IMR-90 (cell line): ENCODE data around the gene LRRFIP1. TPM values are rescaled to one million over a fixed set of nuclear protein-coding genes. Genes with fewer than 3 reads are reported as not detected.

Source experiments
- ATAC-seq: fragments of 200-7000 bp; cut with Tn5 transposase; 2 replicates; pipeline ENCODE4 v1.9.1; 2020; ENCODE audit warnings: low read depth, mild to moderate bottlenecking, moderate library complexity
- BruUV-seq: library from RNA; stranded (reverse); fragments of 400-500 nt; replicated peaks from 2 replicates; lab custom pipeline; 2021; lab: Mats Ljungman, UMichigan
- CTCF ChIA-PET: fragments of 300-600 bp; formaldehyde crosslinking; extraction: SDS; loops from one replicate; lab custom pipeline; 2021; ENCODE audit warnings: antibody characterized with exemption; lab: Yijun Ruan, JAX
- POLR2A ChIA-PET: fragments of 300-600 bp; sonication (Branson Sonifier 250); formaldehyde crosslinking; loops from one replicate; lab custom pipeline; 2022; ENCODE audit warnings: antibody characterized with exemption; ENCODE audit not compliant: unreplicated experiment; lab: Charles Lee
- DNase-seq: peaks from one replicate; pipeline ENCODE4 v3.0.0; 2013
- H2AFZ ChIP-seq: replicated peaks from 2 replicates; pipeline ENCODE3; 2013; ENCODE audit warnings: low read length, mild to moderate bottlenecking; ENCODE audit not compliant: poor library complexity
- H2AK5ac ChIP-seq: 2 replicates; pipeline ENCODE4 v1.6.1; 2013; ENCODE audit warnings: low read depth, low read length, inconsistent platforms
- H2AK9ac ChIP-seq: replicated peaks from 2 replicates; pipeline ENCODE3; 2013; ENCODE audit warnings: mild to moderate bottlenecking, low read depth, low read length, moderate library complexity; ENCODE audit not compliant: poor library complexity
- H2BK120ac ChIP-seq: 2 replicates; pipeline ENCODE4 v1.6.1; 2013; ENCODE audit warnings: low read depth, low read length, inconsistent platforms
- H2BK15ac ChIP-seq: 3 replicates; pipeline ENCODE4 v1.6.1; 2013; ENCODE audit warnings: low read depth, low read length, inconsistent platforms
- H2BK20ac ChIP-seq: 2 replicates; pipeline ENCODE4 v1.6.1; 2013; ENCODE audit warnings: low read depth, mild to moderate bottlenecking, inconsistent platforms, low read length, moderate library complexity
- H2BK5ac ChIP-seq: 2 replicates; pipeline ENCODE4 v1.6.1; 2013; ENCODE audit warnings: mild to moderate bottlenecking, low read depth, low read length, inconsistent platforms; ENCODE audit not compliant: poor library complexity, severe bottlenecking
- H3K14ac ChIP-seq: replicated peaks from 2 replicates; pipeline ENCODE4 v1.6.1; 2013; ENCODE audit warnings: low read depth, low read length, inconsistent platforms
- H3K18ac ChIP-seq: 2 replicates; pipeline ENCODE4 v1.6.1; 2013; ENCODE audit warnings: low read depth, low read length, control low read depth
- H3K23ac ChIP-seq: 2 replicates; pipeline ENCODE4 v1.6.1; 2013; ENCODE audit warnings: low read depth, low read length, inconsistent platforms
- H3K27ac ChIP-seq: 2 replicates; pipeline ENCODE4 v1.5.1; 2013; ENCODE audit warnings: mild to moderate bottlenecking, control low read depth, low read length; ENCODE audit not compliant: insufficient read depth
- H3K27me3 ChIP-seq: 2 replicates; pipeline ENCODE4 v1.6.1; 2013; ENCODE audit warnings: low read length; ENCODE audit not compliant: control insufficient read depth, insufficient read depth
- H3K36me3 ChIP-seq: 2 replicates; pipeline ENCODE4 v1.6.1; 2013; ENCODE audit warnings: low read length, mixed read lengths; ENCODE audit not compliant: control insufficient read depth, insufficient read depth
- H3K4ac ChIP-seq: 2 replicates; pipeline ENCODE4 v1.6.1; 2013; ENCODE audit warnings: low read depth, low read length, inconsistent platforms
- H3K4me1 ChIP-seq: 2 replicates; pipeline ENCODE4 v1.6.1; 2013; ENCODE audit warnings: low read length, mixed read lengths; ENCODE audit not compliant: control insufficient read depth, insufficient read depth
- H3K4me2 ChIP-seq: 2 replicates; pipeline ENCODE4 v1.6.1; 2013; ENCODE audit warnings: low read depth, mild to moderate bottlenecking, control low read depth, low read length, moderate library complexity
- H3K4me3 ChIP-seq: 2 replicates; pipeline ENCODE4 v1.5.1; 2013; ENCODE audit warnings: low read depth, mild to moderate bottlenecking, control low read depth, low read length, moderate library complexity; ENCODE audit not compliant: insufficient read depth
- H3K56ac ChIP-seq: 2 replicates; pipeline ENCODE4 v1.6.1; 2013; ENCODE audit warnings: low read length, inconsistent platforms; ENCODE audit not compliant: insufficient read depth; ENCODE audit errors: extremely low read depth
- H3K79me1 ChIP-seq, 2 experiments: 2 replicates each; pipeline ENCODE4 v1.6.1; 2013; ENCODE audit warnings: low read length in 2 of 2, inconsistent platforms in 1 of 2, low read depth in 1 of 2
- H3K9ac ChIP-seq: 2 replicates; pipeline ENCODE4 v1.6.1; 2013; ENCODE audit warnings: low read depth, low read length, control low read depth
- H3K9me1 ChIP-seq: 2 replicates; pipeline ENCODE4 v1.6.1; 2013; ENCODE audit warnings: low read length, inconsistent platforms; ENCODE audit not compliant: insufficient read depth
- H3K9me3 ChIP-seq: 2 replicates; pipeline ENCODE4 v1.6.1; 2013; ENCODE audit warnings: low read length; ENCODE audit not compliant: control insufficient read depth, insufficient read depth
- H4K20me1 ChIP-seq: 2 replicates; pipeline ENCODE4 v1.6.1; 2013; ENCODE audit warnings: low read length, inconsistent platforms; ENCODE audit not compliant: insufficient read depth
- H4K5ac ChIP-seq: 2 replicates; pipeline ENCODE4 v1.6.1; 2013; ENCODE audit warnings: mild to moderate bottlenecking, low read depth, low read length, control low read depth
- H4K8ac ChIP-seq, 2 experiments: 2 replicates each; pipeline ENCODE4 v1.6.1; 2013; ENCODE audit warnings: low read depth in 2 of 2, low read length in 2 of 2, control low read depth in 1 of 2, inconsistent platforms in 1 of 2
- H4K91ac ChIP-seq: 2 replicates; pipeline ENCODE4 v1.6.1; 2013; ENCODE audit warnings: low read depth, low read length, inconsistent platforms; ENCODE audit not compliant: insufficient read depth
- BHLHE40 ChIP-seq: fragments of 150-350 bp; IDR thresholded peaks from 2 replicates; pipeline ENCODE4 v1.6.1; 2016; ENCODE audit warnings: mild to moderate bottlenecking, low read depth, low read length
- CEBPB ChIP-seq: IDR thresholded peaks from 2 replicates; pipeline ENCODE4 v1.6.1; 2012; ENCODE audit warnings: low read depth, low read length, improper control_type of control experiment
- CHD1 ChIP-seq: IDR thresholded peaks from 2 replicates; pipeline ENCODE4 v1.6.1; 2012; ENCODE audit warnings: low read depth, low read length, improper control_type of control experiment
- CTCF ChIP-seq: conservative IDR thresholded peaks from 2 replicates; pipeline ENCODE4 v1.5.1; 2012; ENCODE audit warnings: mild to moderate bottlenecking, low read depth, low read length, improper control_type of control experiment
- FOS ChIP-seq: fragments of 150-350 bp; IDR thresholded peaks from 2 replicates; pipeline ENCODE4 v1.6.1; 2016; ENCODE audit warnings: low read depth, low read length
- MAFK ChIP-seq: IDR thresholded peaks from 2 replicates; pipeline ENCODE4 v1.6.1; 2012; ENCODE audit warnings: low read depth, low read length, improper control_type of control experiment
- MAZ ChIP-seq: IDR thresholded peaks from 2 replicates; pipeline ENCODE4 v1.6.1; 2012; ENCODE audit warnings: low read depth, mild to moderate bottlenecking, low read length, improper control_type of control experiment, moderate library complexity, borderline replicate concordance
- MXI1 ChIP-seq: IDR thresholded peaks from 2 replicates; pipeline ENCODE4 v1.6.1; 2012; ENCODE audit warnings: low read depth, mild to moderate bottlenecking, low read length, moderate library complexity, borderline replicate concordance
- POLR2A ChIP-seq: IDR thresholded peaks from 2 replicates; pipeline ENCODE4 v1.6.1; 2012; ENCODE audit warnings: mild to moderate bottlenecking, low read depth, low read length
- RAD21 ChIP-seq: IDR thresholded peaks from 2 replicates; pipeline ENCODE4 v1.6.1; 2012; ENCODE audit warnings: low read length, improper control_type of control experiment
- RCOR1 ChIP-seq: IDR thresholded peaks from 2 replicates; pipeline ENCODE4 v1.6.1; 2012; ENCODE audit warnings: mild to moderate bottlenecking, low read length, improper control_type of control experiment; ENCODE audit not compliant: insufficient replicate concordance
- RFX5 ChIP-seq: IDR thresholded peaks from 2 replicates; pipeline ENCODE4 v1.8.0; 2012; ENCODE audit warnings: low read depth, mild to moderate bottlenecking, low read length, moderate library complexity
- SMC3 ChIP-seq: fragments of 150-350 bp; IDR thresholded peaks from 2 replicates; pipeline ENCODE4 v1.6.1; 2016; ENCODE audit warnings: low read depth, mild to moderate bottlenecking, antibody characterized with exemption, low read length, moderate library complexity
- WGBS, 2 experiments: methylation state at CpG; one replicate each; pipeline versions ENCODE4 v1.1.5 to v1.1.7; 2013; ENCODE audit warnings: missing lambda C conversion rate in 2 of 2; ENCODE audit not compliant: insufficient read length in 1 of 2; ENCODE audit errors: extremely low coverage in 2 of 2; 5-methylcytosine and 5-hydroxymethylcytosine counted together
- dilution Hi-C: fragments of 300-500 bp; cut with HindIII; formaldehyde crosslinking; loops from one replicate; pipeline ENCODE4 v1.14.3; 2018; ENCODE audit warnings: low sequenced_read_pairs; ENCODE audit not compliant: unreplicated experiment
- in situ Hi-C: fragments of 300-500 bp; cut with MboI; formaldehyde crosslinking; loops from 3 replicates; pipeline ENCODE4 v1.14.3; 2019; ENCODE audit warnings: low sequenced_read_pairs, inconsistent platforms, mixed read lengths
- intact Hi-C: fragments of 100-400 bp; cut with micrococcal nuclease; formaldehyde crosslinking; loops from 2 replicates; pipeline ENCODE4 v1.10.0; 2022
- polyA plus RNA-seq, 3 experiments: library from polyadenylated mRNA; depleted of rRNA; stranded (reverse); fragments of >200 nt; gene quantifications; 2 replicates each; pipeline ENCODE4 v1.2.3, GENCODE V29; 2012; ENCODE audit warnings: low replicate concordance in 1 of 3
- total RNA-seq: library from RNA; depleted of rRNA; stranded (reverse); fragments of >200 nt; gene quantifications from 2 replicates; pipeline ENCODE4 v1.2.3, GENCODE V29; 2012
- TF ChIP-seq, protein P1 (sequence below): fragments of 150-350 bp; IDR thresholded peaks from 2 replicates; pipeline ENCODE4 v1.6.1; 2016; ENCODE audit warnings: low read depth, mild to moderate bottlenecking, low read length, moderate library complexity, borderline replicate concordance
- TF ChIP-seq, protein P2 (sequence below): fragments of 150-350 bp; IDR thresholded peaks from 2 replicates; pipeline ENCODE4 v1.6.1; 2017; ENCODE audit warnings: mild to moderate bottlenecking, antibody characterized with exemption, low read length, low read depth

The LRRFIP1 gene
- total and polyA plus RNA-seq, 2 of the 4 experiments (the other 2 are of a cell fraction), result 52.2 to 54.4 TPM

- Histone ChIP-seq H3K36me3 (no peaks in the 10 kb centered on the region), H2AK5ac (0 out of 2 replicates have a peak overlapping the region, but pooled peaks have one; percentile 62), H3K79me1 (no peaks in the 10 kb centered on the region), H3K14ac (no peak overlapping the region), H2BK120ac (no peak overlapping the region), H2BK5ac (no peak overlapping the region), H3K56ac (no peak overlapping the region), H3K9ac (no peak overlapping the region), H2BK15ac (no peak overlapping the region), H3K9me1 (peaks cover 9% of the 10 kb centered on the region; the same call in 1 of the 2 replicates), H3K9me3 (no peaks in the 10 kb centered on the region), H2AK9ac (no peak overlapping the region), H3K4ac (peak overlapping the region; percentile 13; the same call in 1 of the 2 replicates), H4K91ac (no peak overlapping the region), H4K20me1 (no peaks in the 10 kb centered on the region), H3K27ac (no peak overlapping the region), H3K4me2 (no peak overlapping the region), H3K23ac (no peak overlapping the region), H3K4me1 (peaks cover 7% of the 10 kb centered on the region), H3K18ac (no peak overlapping the region), H2AFZ (peak overlapping the region; percentile 7), H2BK20ac (no peak overlapping the region; the same call in 1 of the 2 replicates), H4K5ac (no peak overlapping the region), H3K27me3 (no peaks in the 10 kb centered on the region), H4K8ac (no peak overlapping the region), H3K4me3 (no peak overlapping the region)
- dilution Hi-C loops, result no loop called here
- intact Hi-C loops, result loop anchor here (5.0 kb wide), 1 partner anchor 141 kb away; no protein-coding TSS in a partner anchor
- WGBS, 2 experiments, result 90% methylated on average over 2 of the region's 14 CpGs; no CpG with 5 or more reads in 1 of the 2 experiments
- in situ Hi-C loops, result no loop called here
- no peak for ATAC-seq
- CTCF ChIA-PET, result interaction anchor here (0.6 to 2.1 kb wide), 3 partner anchors 12 to 20 kb away, joined by 3 to 7 read pairs (median 4); no protein-coding TSS in a partner anchor
- DNase-seq, result no peak
- POLR2A ChIA-PET, result no interaction called here
- no TSS peak for BruUV-seq
- TF ChIP-seq MAFK, result no peak
- TF ChIP-seq POLR2A, result no peak
- no peak for TF ChIP-seq MXI1
- no peak for TF ChIP-seq CEBPB
- TF ChIP-seq RAD21, result no peak
- no peak for TF ChIP-seq MAZ
- no peak for TF ChIP-seq CHD1
- no peak for TF ChIP-seq SMC3
- no peak for TF ChIP-seq BHLHE40
- TF ChIP-seq RFX5, result no peak
- TF ChIP-seq RCOR1, result no peak
- TF ChIP-seq CTCF, result no peak
- TF ChIP-seq, protein P1, sequence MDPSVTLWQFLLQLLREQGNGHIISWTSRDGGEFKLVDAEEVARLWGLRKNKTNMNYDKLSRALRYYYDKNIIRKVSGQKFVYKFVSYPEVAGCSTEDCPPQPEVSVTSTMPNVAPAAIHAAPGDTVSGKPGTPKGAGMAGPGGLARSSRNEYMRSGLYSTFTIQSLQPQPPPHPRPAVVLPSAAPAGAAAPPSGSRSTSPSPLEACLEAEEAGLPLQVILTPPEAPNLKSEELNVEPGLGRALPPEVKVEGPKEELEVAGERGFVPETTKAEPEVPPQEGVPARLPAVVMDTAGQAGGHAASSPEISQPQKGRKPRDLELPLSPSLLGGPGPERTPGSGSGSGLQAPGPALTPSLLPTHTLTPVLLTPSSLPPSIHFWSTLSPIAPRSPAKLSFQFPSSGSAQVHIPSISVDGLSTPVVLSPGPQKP, result no peak
- TF ChIP-seq, protein P2, sequence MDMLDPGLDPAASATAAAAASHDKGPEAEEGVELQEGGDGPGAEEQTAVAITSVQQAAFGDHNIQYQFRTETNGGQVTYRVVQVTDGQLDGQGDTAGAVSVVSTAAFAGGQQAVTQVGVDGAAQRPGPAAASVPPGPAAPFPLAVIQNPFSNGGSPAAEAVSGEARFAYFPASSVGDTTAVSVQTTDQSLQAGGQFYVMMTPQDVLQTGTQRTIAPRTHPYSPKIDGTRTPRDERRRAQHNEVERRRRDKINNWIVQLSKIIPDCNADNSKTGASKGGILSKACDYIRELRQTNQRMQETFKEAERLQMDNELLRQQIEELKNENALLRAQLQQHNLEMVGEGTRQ, result no peak
- TF ChIP-seq FOS, result no peak
Observed at GRCh38 chr2:237601453-237602116, 25.8 kb upstream of the LRRFIP1 start.
